Measurements from ENCODE around the gene ZNF576.
"Not testable (repeated sequence)": the region's sequence is repeated elsewhere in the genome, so short reads cannot be mapped to it uniquely, and the experiment has no call there.

The ZNF576 gene

GRCh38 chr19:43575156-43575950, 21.0 kb upstream of the ZNF576 start, which contains the start of the genes PINLYP and XRCC1:
TSS of gene PINLYP (plus strand) at chr19:43575801. CDS start at chr19:43577192, 1,391 bp downstream.
TSS of gene XRCC1 (minus strand) at chr19:43575527. CDS start at chr19:43575458, 69 bp downstream.
- DNase-seq = peak; percentile 99

- DNase-seq = peak; percentile 34 to 38
These were observed 20.2 kb upstream of the ZNF576 start for GRCh38 chr19:43575955-43576878.

GRCh38 chr19:43578787-43579186, 17.6 kb upstream of the ZNF576 start:
- no peak for DNase-seq

GRCh38 chr19:43581467-43581866, 14.9 kb upstream of the ZNF576 start:
- no peak for DNase-seq

GRCh38 chr19:43582495-43582894, 13.9 kb upstream of the ZNF576 start:
- no peak for DNase-seq

- no peak for DNase-seq
These were observed 11.9 kb upstream of the ZNF576 start for GRCh38 chr19:43584484-43584883.

GRCh38 chr19:43586346-43586745, 10.0 kb upstream of the ZNF576 start:
- no peak for DNase-seq

GRCh38 chr19:43587029-43587428, 9.4 kb upstream of the ZNF576 start:
- not testable (repeated sequence) for DNase-seq

- no peak for DNase-seq
These were observed 7.1 kb upstream of the ZNF576 start for GRCh38 chr19:43589277-43589676.

- DNase-seq = no peak
These were observed 6.7 kb upstream of the ZNF576 start for GRCh38 chr19:43589678-43590077.

GRCh38 chr19:43591904-43592772, 4.3 kb upstream of the ZNF576 start:
- no peak for DNase-seq

- DNase-seq = no peak
These were observed 3.5 kb upstream of the ZNF576 start for GRCh38 chr19:43592800-43593350.

GRCh38 chr19:43594081-43594697, 2.2 kb upstream of the ZNF576 start:
- no peak for DNase-seq

GRCh38 chr19:43594710-43595604, 1.4 kb upstream of the ZNF576 start:
- DNase-seq = no peak

GRCh38 chr19:43595605-43595998, 793 bp upstream of the ZNF576 start:
- no peak for DNase-seq

GRCh38 chr19:43596842-43597461, 557 bp downstream of the ZNF576 start:
- no peak for DNase-seq

GRCh38 chr19:43597876-43598275, 1.5 kb downstream of the ZNF576 start:
- no peak for DNase-seq

GRCh38 chr19:43598445-43599240, 2.2 kb downstream of the ZNF576 start:
- no peak for DNase-seq

GRCh38 chr19:43599635-43600295, 3.4 kb downstream of the ZNF576 start:
- no peak for DNase-seq
